Activated T-cell treated with anti-CD3 and anti-CD28 coated beads for 4 hours (primary cell): ENCODE results near the gene LRRC36.

Experiments used
- DNase-seq: peaks from one replicate; pipeline ENCODE4 v3.0.0-alpha.2; 2020

Gene LRRC36

GRCh38 chr16:67326472-67327309 lies at the start of gene LRRC36, which contains the start of gene KCTD19:
TSS of gene LRRC36 (plus strand) at chr16:67326815. CDS start at chr16:67326863, 48 bp downstream.
TSS of gene KCTD19 (minus strand) at chr16:67326741. CDS start at chr16:67326707, 34 bp downstream.
- DNase-seq = peak; percentile 27

GRCh38 chr16:67277294-67277998 lies 49.2 kb upstream of the LRRC36 start:
- no peak for DNase-seq

GRCh38 chr16:67277999-67278772 lies 48.4 kb upstream of the LRRC36 start:
- DNase-seq = no peak

GRCh38 chr16:67278773-67279295 lies 47.8 kb upstream of the LRRC36 start:
- peak; percentile 24 for DNase-seq

- peak; percentile 67 for DNase-seq
Measured at GRCh38 chr16:67279296-67280089, 47.1 kb upstream of the LRRC36 start, which contains the start of gene PLEKHG4. TSS of gene PLEKHG4 (plus strand) at chr16:67279532. CDS start at chr16:67280045, 513 bp downstream.

- no peak for DNase-seq
Measured at GRCh38 chr16:67280090-67281015, 46.3 kb upstream of the LRRC36 start.

GRCh38 chr16:67281536-67282446 lies 44.8 kb upstream of the LRRC36 start:
- DNase-seq = no peak

GRCh38 chr16:67282447-67282805 lies 44.2 kb upstream of the LRRC36 start:
- no peak for DNase-seq

GRCh38 chr16:67283039-67283825 lies 43.4 kb upstream of the LRRC36 start:
- no peak for DNase-seq

- no peak for DNase-seq
Measured at GRCh38 chr16:67283826-67284555, 42.6 kb upstream of the LRRC36 start.

- no peak for DNase-seq
Measured at GRCh38 chr16:67284699-67285646, 41.6 kb upstream of the LRRC36 start.

- DNase-seq = no peak
Measured at GRCh38 chr16:67286441-67287235, 40.0 kb upstream of the LRRC36 start.

- DNase-seq = no peak
Measured at GRCh38 chr16:67287960-67288359, 38.7 kb upstream of the LRRC36 start.

GRCh38 chr16:67291461-67291860 lies 35.2 kb upstream of the LRRC36 start:
- DNase-seq = no peak

- no peak for DNase-seq
Measured at GRCh38 chr16:67294171-67294757, 32.4 kb upstream of the LRRC36 start.

- DNase-seq = no peak
Measured at GRCh38 chr16:67294938-67295361, 31.7 kb upstream of the LRRC36 start.
